HCEC 1CT (cell line): ENCODE data around the gene CYREN.
A peak's percentile ranks its signal among the peaks of the same experiment; 100 is the strongest.

ENCODE experiments used
- DNase-seq: peaks from one replicate; pipeline ENCODE4 v3.0.0-alpha.2; 2017

The CYREN gene

GRCh38 chr7:135170274-135170997, at the start of gene CYREN:
CYREN (minus strand) TSS chr7:135170707; CDS start chr7:135168922, 1,785 bp downstream.
- DNase-seq: peak; percentile 95

GRCh38 chr7:135217645-135218509, 47.4 kb upstream of the CYREN start:
- DNase-seq: no peak

- no peak for DNase-seq
Observed at GRCh38 chr7:135215698-135216097, 45.2 kb upstream of the CYREN start.

- DNase-seq: no peak
Observed at GRCh38 chr7:135215180-135215579, 44.7 kb upstream of the CYREN start.

- no peak for DNase-seq
Observed at GRCh38 chr7:135213831-135214230, 43.3 kb upstream of the CYREN start.

GRCh38 chr7:135211946-135212685, 41.6 kb upstream of the CYREN start:
- peak; percentile 41 for DNase-seq

GRCh38 chr7:135211179-135211945, 40.9 kb upstream of the CYREN start, which contains the start of gene WDR91:
WDR91 (minus strand) TSS chr7:135211526; CDS start chr7:135211502, 24 bp downstream.
- peak; percentile 86 for DNase-seq

- no peak for DNase-seq
Observed at GRCh38 chr7:135210888-135211178, 40.3 kb upstream of the CYREN start.

GRCh38 chr7:135209225-135209834, 38.8 kb upstream of the CYREN start:
- no peak for DNase-seq

- DNase-seq: no peak
Observed at GRCh38 chr7:135208102-135208793, 37.7 kb upstream of the CYREN start.

- no peak for DNase-seq
Observed at GRCh38 chr7:135207406-135208101, 37.0 kb upstream of the CYREN start.

GRCh38 chr7:135206941-135207391, 36.5 kb upstream of the CYREN start:
- no peak for DNase-seq

- DNase-seq: no peak
Observed at GRCh38 chr7:135205850-135206249, 35.3 kb upstream of the CYREN start.

- no peak for DNase-seq
Observed at GRCh38 chr7:135204876-135205275, 34.4 kb upstream of the CYREN start.

- DNase-seq: no peak
Observed at GRCh38 chr7:135204341-135204749, 33.8 kb upstream of the CYREN start.

- DNase-seq: no peak
Observed at GRCh38 chr7:135201350-135201749, 30.8 kb upstream of the CYREN start.

- DNase-seq: no peak
Observed at GRCh38 chr7:135200821-135201331, 30.4 kb upstream of the CYREN start.

- no peak for DNase-seq
Observed at GRCh38 chr7:135199439-135199838, 28.9 kb upstream of the CYREN start.

GRCh38 chr7:135197906-135198655, 27.6 kb upstream of the CYREN start:
- no peak for DNase-seq

- DNase-seq: no peak
Observed at GRCh38 chr7:135197343-135197742, 26.8 kb upstream of the CYREN start.
